ENCODE data around the gene TCF4.

DNA sequence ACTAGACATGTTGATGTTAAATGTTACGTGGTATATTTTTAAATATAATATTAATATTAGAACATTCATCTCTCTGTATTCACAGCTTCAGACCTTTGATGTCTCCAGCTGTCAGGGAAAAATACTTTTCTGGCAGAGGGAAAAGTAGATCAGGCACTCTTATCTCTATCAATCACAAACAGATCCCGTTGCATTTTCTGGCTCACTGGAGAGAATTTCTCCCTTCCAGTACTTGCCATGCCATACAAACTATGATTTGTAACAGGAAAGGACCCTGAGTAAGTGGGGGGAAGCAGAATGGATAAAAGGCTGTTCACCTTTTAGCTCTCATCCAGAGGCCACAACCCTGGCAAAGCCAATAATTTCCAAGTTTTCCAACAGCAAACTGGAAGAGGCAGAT lies 158.0 kb downstream of the TCF4 start:
- TF ChIP-seq, protein P1, sequence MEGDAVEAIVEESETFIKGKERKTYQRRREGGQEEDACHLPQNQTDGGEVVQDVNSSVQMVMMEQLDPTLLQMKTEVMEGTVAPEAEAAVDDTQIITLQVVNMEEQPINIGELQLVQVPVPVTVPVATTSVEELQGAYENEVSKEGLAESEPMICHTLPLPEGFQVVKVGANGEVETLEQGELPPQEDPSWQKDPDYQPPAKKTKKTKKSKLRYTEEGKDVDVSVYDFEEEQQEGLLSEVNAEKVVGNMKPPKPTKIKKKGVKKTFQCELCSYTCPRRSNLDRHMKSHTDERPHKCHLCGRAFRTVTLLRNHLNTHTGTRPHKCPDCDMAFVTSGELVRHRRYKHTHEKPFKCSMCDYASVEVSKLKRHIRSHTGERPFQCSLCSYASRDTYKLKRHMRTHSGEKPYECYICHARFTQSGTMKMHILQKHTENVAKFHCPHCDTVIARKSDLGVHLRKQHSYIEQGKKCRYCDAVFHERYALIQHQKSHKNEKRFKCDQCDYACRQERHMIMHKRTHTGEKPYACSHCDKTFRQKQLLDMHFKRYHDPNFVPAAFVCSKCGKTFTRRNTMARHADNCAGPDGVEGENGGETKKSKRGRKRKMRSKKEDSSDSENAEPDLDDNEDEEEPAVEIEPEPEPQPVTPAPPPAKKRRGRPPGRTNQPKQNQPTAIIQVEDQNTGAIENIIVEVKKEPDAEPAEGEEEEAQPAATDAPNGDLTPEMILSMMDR (conservative IDR thresholded peaks at IDR 0.05; ENCODE audit: low read length) = no peak
- no peak for TF ChIP-seq EZH2phosphoT487 (IDR thresholded peaks at IDR 0.05; ENCODE audit: borderline replicate concordance)

All from Loucy (cell line).